Tibial nerve (tissue), 3 donors: ENCODE data around the gene ABCG2.

Source experiments
- CTCF ChIP-seq, 5 experiments: fragments of 200-600 bp in 3 of 5; fragments of 450-650 bp in 2 of 5; sonication (generic) in 3 of 5; IDR thresholded peaks; one replicate each; pipeline ENCODE4 v1.5.1; 2016 to 2019; ENCODE audit warnings: antibody characterized with exemption in 5 of 5, mild to moderate bottlenecking in 3 of 5, moderate library complexity in 2 of 5
- POLR2A ChIP-seq, 2 donors: fragments of 450-650 bp; IDR thresholded peaks; one replicate each; pipeline ENCODE4 v1.6.1; 2017; ENCODE audit warnings: antibody characterized with exemption in 2 of 2, mild to moderate bottlenecking in 2 of 2, moderate library complexity in 2 of 2

- TF ChIP-seq CTCF (IDR thresholded peaks at IDR 0.05), result peak in 3 of 5 experiments; percentile 8 to 21 (median 15)
- no peak for TF ChIP-seq POLR2A (IDR thresholded peaks at IDR 0.05)
Observed at GRCh38 chr4:88054901-88055300, 103.5 kb downstream of the ABCG2 start.
